NCI-H1436 treated with DMSO at 0.1 percent for 48 hours (cell line): ENCODE data around the gene SEC14L6.

Experiments used
- DNase-seq: peaks from one replicate; lab custom pipeline; 2025; lab: John Stamatoyannopoulos, UW

SEC14L6 gene

GRCh38 chr22:30492144-30492543 lies 54.4 kb downstream of the SEC14L6 start:
- DNase-seq = no peak

DNA sequence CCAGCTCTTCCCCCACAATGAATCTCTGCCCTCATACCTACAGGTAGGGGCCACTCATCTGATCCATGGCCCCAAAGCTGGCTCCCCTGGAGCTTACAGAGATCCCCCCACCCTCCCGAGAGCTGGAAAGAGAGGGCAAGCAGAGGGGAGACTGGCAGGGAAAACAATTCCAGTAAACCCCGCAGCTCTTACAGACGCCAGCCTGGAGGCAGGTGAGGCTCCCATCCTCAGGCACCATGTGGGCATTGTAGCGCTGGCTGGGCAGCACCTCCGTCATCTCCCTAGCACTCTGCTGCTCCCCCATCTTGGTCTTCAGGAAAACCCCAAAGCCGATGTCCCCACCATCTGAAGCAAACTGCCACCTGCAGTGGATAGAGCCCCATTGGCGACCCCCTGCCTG lies 55.2 kb downstream of the SEC14L6 start:
- no peak for DNase-seq

- DNase-seq = no peak
Measured at GRCh38 chr22:30490399-30490798, 56.1 kb downstream of the SEC14L6 start.

DNA sequence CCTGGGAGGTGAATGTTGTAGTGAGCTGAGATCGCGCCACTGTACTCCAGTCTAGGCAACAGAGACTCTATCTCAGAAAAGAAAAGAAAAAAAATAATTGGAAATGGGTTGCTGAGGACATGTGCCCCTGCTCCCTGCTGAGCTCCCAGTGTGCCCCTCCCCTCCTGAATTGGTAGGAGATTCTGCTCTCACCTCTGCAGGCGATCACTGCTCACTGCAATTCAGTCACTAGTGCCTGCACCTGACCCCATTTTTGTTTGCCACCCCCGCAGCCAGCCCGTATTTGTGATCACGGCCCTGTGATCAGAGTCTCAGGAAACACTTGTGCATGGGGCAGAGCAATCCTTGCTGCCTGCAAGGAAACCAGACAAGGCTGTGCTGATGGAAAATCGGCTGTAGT lies 58.4 kb downstream of the SEC14L6 start:
- DNase-seq = no peak

GRCh38 chr22:30486661-30487115 lies 59.9 kb downstream of the SEC14L6 start:
- DNase-seq = no peak

DNA sequence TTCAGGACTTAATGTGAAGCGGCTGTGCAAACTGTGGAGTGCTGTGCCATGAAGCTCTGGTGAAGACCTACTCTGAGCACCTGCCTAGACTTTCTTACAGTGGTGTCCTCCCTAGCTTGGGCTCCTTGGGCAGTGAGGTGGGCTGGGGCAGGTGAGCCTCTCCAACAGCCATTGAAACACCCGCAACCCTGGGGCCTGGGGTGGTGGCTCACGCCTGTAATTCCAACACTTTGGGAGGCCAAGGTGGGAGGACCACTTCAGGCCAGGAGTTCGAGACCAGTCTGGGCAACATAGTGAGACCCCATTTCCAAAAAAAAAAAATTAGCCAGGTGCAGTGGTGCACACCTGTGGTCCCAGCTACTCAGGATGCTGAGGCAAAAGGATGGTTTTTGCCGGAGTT lies 60.4 kb downstream of the SEC14L6 start:
- DNase-seq = no peak

GRCh38 chr22:30485362-30485988 lies 61.1 kb downstream of the SEC14L6 start:
- no peak for DNase-seq

DNA sequence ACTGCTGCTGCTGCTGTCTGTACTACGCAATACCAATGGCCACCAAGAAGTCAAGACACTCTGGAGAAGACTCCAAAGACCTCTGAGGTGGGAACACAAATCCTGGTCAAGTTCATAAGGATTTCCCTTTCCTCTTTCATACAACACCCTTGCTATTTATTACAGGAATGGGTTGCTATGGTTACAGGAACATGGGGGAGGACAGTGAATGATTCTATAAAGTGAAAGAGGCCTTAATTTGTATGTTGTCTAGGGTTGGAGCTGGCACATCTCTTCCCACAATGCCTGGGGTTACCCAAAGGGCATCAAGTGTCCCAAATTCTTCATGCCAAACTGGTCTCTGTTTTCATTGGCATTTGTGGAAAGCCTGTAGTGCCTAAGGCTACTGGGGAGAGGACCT lies 63.4 kb downstream of the SEC14L6 start:
- no peak for DNase-seq

DNA sequence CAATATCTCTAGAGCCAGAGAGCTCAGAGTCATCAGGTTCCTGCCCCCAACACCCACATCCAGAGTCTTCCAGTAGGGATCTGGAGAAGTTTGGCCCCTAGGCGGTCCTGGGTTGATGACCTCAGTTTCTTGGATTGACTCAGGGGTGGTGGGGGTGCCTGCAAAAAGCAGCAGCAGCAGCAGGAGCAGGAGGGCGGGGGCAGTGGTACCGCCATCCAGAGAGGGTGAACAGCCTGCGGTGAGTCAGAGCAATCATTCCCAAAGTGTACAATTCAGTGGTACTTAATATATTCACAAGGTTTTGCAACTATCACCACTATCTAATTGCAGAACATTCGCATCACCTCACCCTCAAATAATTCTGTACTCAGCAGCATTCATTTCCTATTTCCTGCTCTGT lies 64.8 kb downstream of the SEC14L6 start:
- DNase-seq = no peak

DNA sequence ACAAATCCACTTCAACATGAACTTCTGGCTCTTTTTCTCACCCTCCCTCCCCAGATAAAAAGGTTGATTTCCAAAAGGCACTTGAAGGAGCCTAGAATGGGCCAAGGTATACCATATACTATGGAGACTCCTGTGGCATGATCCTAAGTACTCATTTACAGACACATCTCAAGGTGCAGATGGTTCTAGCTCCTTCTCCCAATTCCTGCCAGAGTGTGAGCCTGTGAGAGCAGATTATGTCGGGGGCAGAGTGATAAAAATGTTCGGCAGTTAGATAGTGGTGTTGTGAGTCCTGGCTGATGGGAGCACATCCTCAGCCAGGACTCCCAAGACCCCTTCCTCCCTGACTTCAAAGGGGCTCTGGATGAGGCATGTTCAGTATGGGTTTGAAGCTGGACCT lies 66.6 kb downstream of the SEC14L6 start:
- DNase-seq = no peak

- DNase-seq = no peak
Measured at GRCh38 chr22:30474683-30475424, 71.7 kb downstream of the SEC14L6 start.

GRCh38 chr22:30474121-30474520 lies 72.4 kb downstream of the SEC14L6 start:
- DNase-seq = no peak

DNA sequence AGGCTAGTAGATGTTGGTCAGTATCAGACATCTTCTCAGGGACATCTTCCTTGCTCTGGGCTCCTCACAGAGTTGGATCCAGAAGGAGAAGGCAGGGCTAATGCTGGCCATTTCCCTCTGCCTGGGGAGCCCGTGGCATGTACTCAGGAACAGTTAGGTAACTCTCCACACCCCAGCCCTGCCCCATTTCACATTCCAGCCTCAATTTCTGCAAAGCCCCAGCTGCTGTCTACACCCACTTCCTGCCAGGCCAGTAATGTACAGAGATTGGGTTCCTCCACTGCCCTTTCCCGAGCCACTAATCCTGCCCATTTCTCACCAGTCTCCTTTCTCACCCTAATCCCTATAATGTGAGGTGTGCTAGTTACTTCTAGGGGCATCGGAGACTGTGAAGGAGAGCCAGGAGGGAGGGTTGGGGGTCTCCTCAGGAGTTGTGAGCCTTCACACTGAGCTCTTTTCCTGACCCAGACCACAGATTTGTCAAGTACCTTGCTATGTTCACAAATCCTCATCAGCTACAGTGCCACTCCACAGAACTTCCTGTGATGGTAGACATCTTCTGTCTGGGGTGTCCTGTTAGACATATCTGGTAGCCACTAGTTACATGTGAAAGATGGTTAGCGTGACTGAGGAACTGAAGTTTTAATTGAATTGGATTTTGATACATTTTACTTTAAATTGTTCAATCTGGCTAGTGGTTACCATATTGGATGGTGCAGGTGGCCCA lies 73.4 kb downstream of the SEC14L6 start:
- DNase-seq = no peak
